A549 (cell line): ENCODE data around the gene MPC1L. TPM values are rescaled to one million over a fixed set of nuclear protein-coding genes. Genes with fewer than 3 reads are reported as not detected.

Experiments
- ATAC-seq, 2 experiments: fragments of 200-7000 bp in 1 of 2; fragments of >200 bp in 1 of 2; cut with Nextera tagmentation in 1 of 2; cut with Tn5 transposase in 1 of 2; 3 replicates each; pipeline versions ENCODE4 v1.8.0 to v1.9.1; 2018 to 2020; ENCODE audit warnings: mild to moderate bottlenecking in 1 of 2, moderate library complexity in 1 of 2
- CTCF ChIA-PET: fragments of 300-600 bp; sonication (Branson Sonifier 250); formaldehyde crosslinking; extraction: SDS; loops from one replicate; lab custom pipeline; 2021; ENCODE audit warnings: antibody characterized with exemption, inconsistent platforms; lab: Yijun Ruan, JAX
- POLR2A ChIA-PET: fragments of 350-600 bp; formaldehyde crosslinking; extraction: SDS; loops from one replicate; lab custom pipeline; 2021; ENCODE audit warnings: antibody characterized with exemption, inconsistent platforms; lab: Yijun Ruan, JAX
- DNase-seq, 2 experiments: peaks; one replicate each; pipeline versions ENCODE4 v3.0.0 to v3.0.0-alpha.2; 2011 to 2016; ENCODE audit warnings: low read depth in 1 of 2, low spot score in 1 of 2
- FAIRE-seq: peaks from 2 replicates; lab custom pipeline; 2011; peaks lifted over from hg19 to GRCh38; lab: Jason Lieb, UNC
- H3K27ac ChIP-seq, 2 experiments: fragments of >200 bp; sonication (Bioruptor Twin); formaldehyde crosslinking; 3 replicates each; pipeline ENCODE4 v1.5.1; 2016 to 2017
- H3K4me1 ChIP-seq: fragments of >200 bp; sonication (Bioruptor Twin); formaldehyde crosslinking; 3 replicates; pipeline ENCODE4 v1.6.1; 2016
- H3K4me2 ChIP-seq: fragments of >200 bp; sonication (Bioruptor Twin); formaldehyde crosslinking; 3 replicates; pipeline ENCODE4 v1.6.1; 2016
- H3K4me3 ChIP-seq: fragments of >200 bp; sonication (Bioruptor Twin); formaldehyde crosslinking; 3 replicates; pipeline ENCODE4 v1.5.1; 2016
- H3K9me3 ChIP-seq: fragments of >200 bp; sonication (Bioruptor Twin); formaldehyde crosslinking; 3 replicates; pipeline ENCODE4 v1.6.1; 2016
- CHD2 ChIP-seq: fragments of 150-350 bp; IDR thresholded peaks from 2 replicates; pipeline ENCODE4 v1.6.1; 2014; ENCODE audit warnings: low read length; ENCODE audit not compliant: partially characterized antibody
- EHF ChIP-seq: fragments of 250-450 bp; sonication (Bioruptor Pico); IDR thresholded peaks from 2 replicates; pipeline ENCODE4 v1.5.0; 2020; ENCODE audit warnings: mild to moderate bottlenecking
- EHMT2 ChIP-seq: fragments of 200-600 bp; sonication (generic); IDR thresholded peaks from 2 replicates; pipeline ENCODE4 v1.6.1; 2016; ENCODE audit warnings: antibody characterized with exemption, low read depth, mild to moderate bottlenecking, moderate library complexity
- ESRRA ChIP-seq: fragments of 150-350 bp; IDR thresholded peaks from 2 replicates; pipeline ENCODE4 v1.6.1; 2014; ENCODE audit warnings: mild to moderate bottlenecking, low read length, borderline replicate concordance
- FOSL2 ChIP-seq, 2 experiments: fragments of 450-650 bp in 1 of 2; fragments of >200 bp in 1 of 2; sonication (Bioruptor Twin) in 1 of 2; formaldehyde crosslinking; IDR thresholded peaks; 2 replicates each; pipeline versions ENCODE4 v1.5.0 to v1.6.1; 2016 to 2020; ENCODE audit warnings: mild to moderate bottlenecking in 1 of 2, moderate library complexity in 1 of 2
- GATA3 ChIP-seq: IDR thresholded peaks from 2 replicates; pipeline ENCODE4 v1.6.1; 2012; ENCODE audit warnings: borderline replicate concordance
- HDAC2 ChIP-seq: fragments of 200-600 bp; sonication (generic); IDR thresholded peaks from 2 replicates; pipeline ENCODE4 v1.6.1; 2016
- JUN ChIP-seq, 2 experiments: fragments of >200 bp; sonication (Bioruptor Twin); formaldehyde crosslinking; IDR thresholded peaks; 2 replicates in 1 of 2; 3 replicates in 1 of 2; pipeline ENCODE4 v1.6.1; 2016 to 2017
- KDM1A ChIP-seq: fragments of 200-600 bp; sonication (generic); IDR thresholded peaks from 2 replicates; pipeline ENCODE4 v1.6.1; 2016; ENCODE audit warnings: low read depth, mild to moderate bottlenecking
- NPAS2 ChIP-seq: fragments of 250-450 bp; sonication (Bioruptor Pico); IDR thresholded peaks from 2 replicates; pipeline ENCODE4 v1.8.0; 2022; ENCODE audit warnings: mild to moderate bottlenecking, moderate library complexity, borderline replicate concordance
- PHF8 ChIP-seq: fragments of 200-600 bp; sonication (generic); IDR thresholded peaks from 2 replicates; pipeline ENCODE4 v1.6.1; 2016; ENCODE audit warnings: low read depth, mild to moderate bottlenecking, antibody characterized with exemption, moderate library complexity, borderline replicate concordance
- RAD21 ChIP-seq, 2 experiments: fragments of >200 bp in 1 of 2; sonication (Bioruptor Twin) in 1 of 2; formaldehyde crosslinking in 1 of 2; IDR thresholded peaks in 1 of 2; conservative IDR thresholded peaks in 1 of 2; 2 replicates in 1 of 2; 3 replicates in 1 of 2; pipeline ENCODE4 v1.6.1; 2012 to 2018; ENCODE audit warnings: inconsistent platforms in 1 of 2
- SMC3 ChIP-seq: fragments of >200 bp; sonication (Bioruptor Twin); formaldehyde crosslinking; IDR thresholded peaks from 3 replicates; pipeline ENCODE4 v1.6.1; 2018; ENCODE audit warnings: inconsistent platforms
- SREBF2 ChIP-seq: fragments of 450-650 bp; IDR thresholded peaks from 2 replicates; pipeline ENCODE4 v1.6.1; 2014; ENCODE audit warnings: mild to moderate bottlenecking, moderate library complexity
- TFCP2L1 ChIP-seq: fragments of 250-450 bp; sonication (Bioruptor Pico); IDR thresholded peaks from 2 replicates; pipeline ENCODE4 v1.5.0; 2021; ENCODE audit warnings: mild to moderate bottlenecking
- TP53 ChIP-seq: fragments of 250-450 bp; sonication (Bioruptor Pico); IDR thresholded peaks from 2 replicates; pipeline ENCODE4 v1.5.0; 2021; ENCODE audit warnings: mild to moderate bottlenecking, moderate library complexity
- ZFP36 ChIP-seq: fragments of 450-650 bp; IDR thresholded peaks from 2 replicates; pipeline ENCODE4 v1.6.1; 2014; ENCODE audit warnings: borderline replicate concordance; ENCODE audit not compliant: partially characterized antibody
- ZNF302 ChIP-seq: fragments of 250-450 bp; sonication (Bioruptor Pico); IDR thresholded peaks from 2 replicates; pipeline ENCODE4 v1.9.0; 2021; ENCODE audit warnings: inconsistent platforms, mild to moderate bottlenecking, moderate library complexity
- WGBS: methylation state at CpG from one replicate; pipeline ENCODE4 v1.1.6; 2017; ENCODE audit errors: missing lambda C conversion rate; 5-methylcytosine and 5-hydroxymethylcytosine counted together
- polyA plus RNA-seq, 4 experiments: library from polyadenylated mRNA; depleted of rRNA in 3 of 4; stranded (reverse); fragments of >200 nt; fragmentation: RNase III in 1 of 4; extraction: RNeasy Plus Mini Kit Qiagen cat#74134 plus additional on column Dnase treatment in 1 of 4; gene quantifications; 2 replicates in 3 of 4; 3 replicates in 1 of 4; pipeline ENCODE4 v1.2.3, GENCODE V29; 2011 to 2017
- TF ChIP-seq, protein P1 (sequence below): fragments of >200 bp; sonication (Bioruptor Twin); formaldehyde crosslinking; IDR thresholded peaks from 2 replicates; pipeline ENCODE4 v1.6.1; 2016
- TF ChIP-seq, protein P2 (sequence below): fragments of >200 bp; sonication (Bioruptor Twin); formaldehyde crosslinking; IDR thresholded peaks from 3 replicates; pipeline ENCODE4 v1.5.1; 2016
- TF ChIP-seq, protein P3 (sequence below): IDR thresholded peaks from 2 replicates; pipeline ENCODE4 v1.6.1; 2012; ENCODE audit warnings: low read depth, borderline replicate concordance
- TF ChIP-seq, protein P4 (sequence below): IDR thresholded peaks from 2 replicates; pipeline ENCODE4 v1.6.1; 2012
- TF ChIP-seq, protein P5 (sequence below): fragments of 200-600 bp; sonication (generic); IDR thresholded peaks from 2 replicates; pipeline ENCODE4 v1.6.1; 2016; ENCODE audit warnings: antibody characterized with exemption, mild to moderate bottlenecking, moderate library complexity
- TF ChIP-seq, protein P6 (sequence below): fragments of >200 bp; sonication (Bioruptor Twin); formaldehyde crosslinking; IDR thresholded peaks from 3 replicates; pipeline ENCODE4 v1.6.1; 2016

The MPC1L gene
- polyA plus RNA-seq, 2 of the 4 experiments (the other 2 are of a cell fraction) = not detected

DNA sequence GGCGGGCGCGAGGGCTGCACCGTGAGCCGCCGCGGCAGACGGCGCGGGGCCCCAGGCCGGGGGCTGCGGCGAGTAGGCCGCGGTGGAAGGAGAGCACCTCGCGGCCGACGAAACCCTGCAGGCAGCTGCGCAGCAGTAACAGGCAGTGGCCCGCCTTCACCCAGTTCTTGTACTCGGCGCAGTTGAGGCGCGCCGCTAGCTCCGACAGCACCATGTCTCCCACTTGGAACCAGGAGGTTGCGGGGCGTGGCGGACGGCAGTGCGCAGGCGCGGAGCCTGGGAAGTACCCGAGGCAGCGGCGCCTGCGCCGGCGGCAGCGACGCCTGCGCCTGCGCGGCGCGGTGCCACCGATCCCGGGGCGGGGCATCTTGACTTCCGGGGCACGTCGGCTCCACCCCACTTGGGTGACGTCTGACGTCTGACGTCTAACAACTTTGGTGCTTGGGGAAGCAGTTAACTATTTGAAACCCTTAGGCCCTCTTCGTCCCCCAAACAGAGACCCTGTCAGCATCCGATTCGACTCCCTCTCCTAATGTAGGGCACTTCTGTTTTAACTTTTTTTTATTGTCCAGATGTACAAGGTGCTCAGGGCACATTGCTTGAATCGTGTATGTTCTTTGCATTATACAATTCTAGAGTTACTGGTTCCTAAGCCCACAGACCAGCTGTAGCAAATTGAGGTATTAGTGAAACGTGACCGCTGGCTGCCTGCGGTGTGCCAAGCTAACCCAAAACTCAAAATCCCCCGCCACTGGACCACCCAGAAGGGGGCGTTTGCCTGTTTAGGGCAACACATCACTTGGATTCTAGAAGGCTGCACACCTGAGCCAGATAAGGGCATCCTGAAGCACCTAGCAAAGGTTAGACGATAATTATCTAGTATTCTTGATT, 24.3 kb downstream of the MPC1L start, which contains the start of gene CXorf38 (continued):
- TF ChIP-seq PHF8 = peak; percentile 41; the same call in 1 of the 2 replicates
- TF ChIP-seq, protein P1, sequence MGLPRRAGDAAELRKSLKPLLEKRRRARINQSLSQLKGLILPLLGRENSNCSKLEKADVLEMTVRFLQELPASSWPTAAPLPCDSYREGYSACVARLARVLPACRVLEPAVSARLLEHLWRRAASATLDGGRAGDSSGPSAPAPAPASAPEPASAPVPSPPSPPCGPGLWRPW = no peak
- no peak for TF ChIP-seq ZFP36
- peak in 1 of 2 experiments; percentile 64; a peak in 2 of 5 replicates for TF ChIP-seq JUN (IDR thresholded peaks at IDR 0.05)
- TF ChIP-seq FOSL2 (IDR thresholded peaks at IDR 0.05) = no peak
- TF ChIP-seq FOSL2 (CRISPR knock-in tag; IDR thresholded peaks at IDR 0.05) = no peak
- no peak for TF ChIP-seq KDM1A

DNA sequence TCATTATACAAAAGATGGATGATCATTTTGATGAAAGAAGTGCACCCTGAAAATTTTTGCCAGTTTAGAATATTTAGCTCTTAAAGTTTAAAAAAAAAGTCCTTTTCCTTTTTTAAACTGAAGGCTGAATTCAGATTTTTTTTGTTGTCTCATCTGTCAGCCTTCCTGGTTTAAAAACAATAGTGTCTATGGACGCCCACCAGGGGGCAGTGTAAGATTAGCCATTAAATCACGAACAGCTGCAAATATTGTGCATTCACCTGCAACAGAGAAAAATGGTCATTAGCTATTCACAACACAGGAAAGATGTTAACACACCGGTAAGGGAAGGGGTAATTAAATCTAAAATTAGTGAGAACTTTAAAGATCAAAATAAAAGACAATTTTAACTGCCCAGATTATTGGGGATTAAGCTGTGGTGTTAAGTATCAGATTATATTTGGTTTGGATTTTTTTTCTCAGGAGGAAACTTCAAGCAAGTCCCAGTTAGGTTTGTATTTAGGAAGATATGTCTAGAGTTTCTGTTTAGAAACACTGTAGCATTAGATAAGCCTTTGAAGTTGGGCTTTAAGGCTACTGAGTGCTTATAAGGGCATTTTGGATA, 28.5 kb downstream of the MPC1L start:
- FAIRE-seq (no peak), DNase-seq (peak in 1 of 2 experiments; percentile 69), ATAC-seq (no peak)
- Histone ChIP-seq H3K4me3 (no peak overlapping the region), H3K9me3 (no peaks in the 10 kb centered on the region), H3K4me1 (peaks cover 5% of the 10 kb centered on the region; the same call in 1 of the 3 replicates), H3K27ac (no peak overlapping the region), H3K4me2 (no peak overlapping the region)
- TF ChIP-seq, protein P2, sequence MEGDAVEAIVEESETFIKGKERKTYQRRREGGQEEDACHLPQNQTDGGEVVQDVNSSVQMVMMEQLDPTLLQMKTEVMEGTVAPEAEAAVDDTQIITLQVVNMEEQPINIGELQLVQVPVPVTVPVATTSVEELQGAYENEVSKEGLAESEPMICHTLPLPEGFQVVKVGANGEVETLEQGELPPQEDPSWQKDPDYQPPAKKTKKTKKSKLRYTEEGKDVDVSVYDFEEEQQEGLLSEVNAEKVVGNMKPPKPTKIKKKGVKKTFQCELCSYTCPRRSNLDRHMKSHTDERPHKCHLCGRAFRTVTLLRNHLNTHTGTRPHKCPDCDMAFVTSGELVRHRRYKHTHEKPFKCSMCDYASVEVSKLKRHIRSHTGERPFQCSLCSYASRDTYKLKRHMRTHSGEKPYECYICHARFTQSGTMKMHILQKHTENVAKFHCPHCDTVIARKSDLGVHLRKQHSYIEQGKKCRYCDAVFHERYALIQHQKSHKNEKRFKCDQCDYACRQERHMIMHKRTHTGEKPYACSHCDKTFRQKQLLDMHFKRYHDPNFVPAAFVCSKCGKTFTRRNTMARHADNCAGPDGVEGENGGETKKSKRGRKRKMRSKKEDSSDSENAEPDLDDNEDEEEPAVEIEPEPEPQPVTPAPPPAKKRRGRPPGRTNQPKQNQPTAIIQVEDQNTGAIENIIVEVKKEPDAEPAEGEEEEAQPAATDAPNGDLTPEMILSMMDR = peak; percentile 82
- TF ChIP-seq RAD21 (conservative IDR thresholded peaks at IDR 0.05 in 1 of 2, IDR thresholded peaks at IDR 0.05 in 1 of 2) (peak; percentile 77 to 80), SMC3 (peak; percentile 69), ZNF302 (CRISPR knock-in tag) (no peak)
- WGBS = 3% methylated on average over 3 of the region's 3 CpGs
- POLR2A ChIA-PET = no interaction called here
- CTCF ChIA-PET = interaction anchor here (0.5 to 3.3 kb wide), 33 partner anchors 9 to 679 kb away, joined by 3 to 19 read pairs (median 4); no protein-coding TSS in a partner anchor

DNA sequence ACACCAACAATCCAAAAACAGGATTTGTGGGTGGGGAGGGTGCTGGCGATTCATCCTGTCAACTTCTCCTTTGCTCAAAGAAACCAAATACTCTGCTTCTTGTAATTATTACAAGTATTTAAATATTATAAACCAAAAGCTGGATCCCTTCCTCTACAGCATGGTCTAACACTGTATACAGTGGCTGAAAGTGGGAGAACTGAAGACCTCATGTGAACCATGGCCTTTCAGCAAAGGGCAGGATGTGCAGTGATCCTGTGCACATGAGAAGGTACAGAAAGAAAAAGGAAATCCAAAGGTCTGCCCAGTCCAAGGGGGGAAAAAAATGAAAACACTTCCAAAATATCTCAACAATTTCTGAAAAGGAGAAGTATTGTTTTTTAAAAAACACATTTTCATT, 29.4 kb downstream of the MPC1L start:
- no peak overlapping the region for H3K27ac ChIP-seq
- no peak overlapping the region for H3K4me2 ChIP-seq
- no peak for ATAC-seq
- H3K4me1 ChIP-seq = peaks cover 5% of the 10 kb centered on the region; the same call in 1 of the 3 replicates
- H3K4me3 ChIP-seq = no peak overlapping the region
- DNase-seq = no peak
- no peak for TF ChIP-seq EHF (CRISPR knock-in tag)
- TF ChIP-seq HDAC2 = no peak
- TF ChIP-seq, protein P3, sequence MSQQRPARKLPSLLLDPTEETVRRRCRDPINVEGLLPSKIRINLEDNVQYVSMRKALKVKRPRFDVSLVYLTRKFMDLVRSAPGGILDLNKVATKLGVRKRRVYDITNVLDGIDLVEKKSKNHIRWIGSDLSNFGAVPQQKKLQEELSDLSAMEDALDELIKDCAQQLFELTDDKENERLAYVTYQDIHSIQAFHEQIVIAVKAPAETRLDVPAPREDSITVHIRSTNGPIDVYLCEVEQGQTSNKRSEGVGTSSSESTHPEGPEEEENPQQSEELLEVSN = no peak
- TF ChIP-seq NPAS2 (CRISPR knock-in tag) = no peak
- TF ChIP-seq CHD2 = no peak
- TF ChIP-seq SREBF2 = no peak
- no peak for TF ChIP-seq ESRRA
- TF ChIP-seq, protein P4, sequence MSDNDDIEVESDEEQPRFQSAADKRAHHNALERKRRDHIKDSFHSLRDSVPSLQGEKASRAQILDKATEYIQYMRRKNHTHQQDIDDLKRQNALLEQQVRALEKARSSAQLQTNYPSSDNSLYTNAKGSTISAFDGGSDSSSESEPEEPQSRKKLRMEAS = no peak
- TF ChIP-seq GATA3 = no peak
- TF ChIP-seq TFCP2L1 = no peak
- TF ChIP-seq FOSL2 (IDR thresholded peaks at IDR 0.05) = no peak
- no peak for TF ChIP-seq FOSL2 (CRISPR knock-in tag; IDR thresholded peaks at IDR 0.05)
- TF ChIP-seq, protein P5, sequence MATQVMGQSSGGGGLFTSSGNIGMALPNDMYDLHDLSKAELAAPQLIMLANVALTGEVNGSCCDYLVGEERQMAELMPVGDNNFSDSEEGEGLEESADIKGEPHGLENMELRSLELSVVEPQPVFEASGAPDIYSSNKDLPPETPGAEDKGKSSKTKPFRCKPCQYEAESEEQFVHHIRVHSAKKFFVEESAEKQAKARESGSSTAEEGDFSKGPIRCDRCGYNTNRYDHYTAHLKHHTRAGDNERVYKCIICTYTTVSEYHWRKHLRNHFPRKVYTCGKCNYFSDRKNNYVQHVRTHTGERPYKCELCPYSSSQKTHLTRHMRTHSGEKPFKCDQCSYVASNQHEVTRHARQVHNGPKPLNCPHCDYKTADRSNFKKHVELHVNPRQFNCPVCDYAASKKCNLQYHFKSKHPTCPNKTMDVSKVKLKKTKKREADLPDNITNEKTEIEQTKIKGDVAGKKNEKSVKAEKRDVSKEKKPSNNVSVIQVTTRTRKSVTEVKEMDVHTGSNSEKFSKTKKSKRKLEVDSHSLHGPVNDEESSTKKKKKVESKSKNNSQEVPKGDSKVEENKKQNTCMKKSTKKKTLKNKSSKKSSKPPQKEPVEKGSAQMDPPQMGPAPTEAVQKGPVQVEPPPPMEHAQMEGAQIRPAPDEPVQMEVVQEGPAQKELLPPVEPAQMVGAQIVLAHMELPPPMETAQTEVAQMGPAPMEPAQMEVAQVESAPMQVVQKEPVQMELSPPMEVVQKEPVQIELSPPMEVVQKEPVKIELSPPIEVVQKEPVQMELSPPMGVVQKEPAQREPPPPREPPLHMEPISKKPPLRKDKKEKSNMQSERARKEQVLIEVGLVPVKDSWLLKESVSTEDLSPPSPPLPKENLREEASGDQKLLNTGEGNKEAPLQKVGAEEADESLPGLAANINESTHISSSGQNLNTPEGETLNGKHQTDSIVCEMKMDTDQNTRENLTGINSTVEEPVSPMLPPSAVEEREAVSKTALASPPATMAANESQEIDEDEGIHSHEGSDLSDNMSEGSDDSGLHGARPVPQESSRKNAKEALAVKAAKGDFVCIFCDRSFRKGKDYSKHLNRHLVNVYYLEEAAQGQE = no peak
- TF ChIP-seq KDM1A = no peak
- TF ChIP-seq EHMT2 = no peak
- TF ChIP-seq, protein P6, sequence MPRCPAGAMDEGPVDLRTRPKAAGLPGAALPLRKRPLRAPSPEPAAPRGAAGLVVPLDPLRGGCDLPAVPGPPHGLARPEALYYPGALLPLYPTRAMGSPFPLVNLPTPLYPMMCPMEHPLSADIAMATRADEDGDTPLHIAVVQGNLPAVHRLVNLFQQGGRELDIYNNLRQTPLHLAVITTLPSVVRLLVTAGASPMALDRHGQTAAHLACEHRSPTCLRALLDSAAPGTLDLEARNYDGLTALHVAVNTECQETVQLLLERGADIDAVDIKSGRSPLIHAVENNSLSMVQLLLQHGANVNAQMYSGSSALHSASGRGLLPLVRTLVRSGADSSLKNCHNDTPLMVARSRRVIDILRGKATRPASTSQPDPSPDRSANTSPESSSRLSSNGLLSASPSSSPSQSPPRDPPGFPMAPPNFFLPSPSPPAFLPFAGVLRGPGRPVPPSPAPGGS = no peak
- TF ChIP-seq SMC3 = no peak
- no peak for TF ChIP-seq TP53
- TF ChIP-seq, all 56 proteins: peak for 0
- CTCF ChIA-PET = interaction anchor here (0.9 to 3.3 kb wide), 10 partner anchors 10 to 678 kb away, joined by 3 to 19 read pairs (median 4); no protein-coding TSS in a partner anchor
- WGBS = 77% methylated on average over 1 of the region's 1 CpG
- no peak for FAIRE-seq
- no peaks in the 10 kb centered on the region for H3K9me3 ChIP-seq
- POLR2A ChIA-PET = no interaction called here
